Osteocyte (in vitro differentiated cells): Measurements from ENCODE around the gene KRT6B. TPM values are rescaled to one million over a fixed set of nuclear protein-coding genes. Genes with fewer than 3 reads are reported as not detected.
"Not testable (repeated sequence)": the region's sequence is repeated elsewhere in the genome, so short reads cannot be mapped to it uniquely, and the experiment has no call there.

Experiments used
- DNase-seq: peaks from one replicate; pipeline ENCODE4 v3.0.0; 2021; ENCODE audit warnings: mixed read lengths; ENCODE audit not compliant: unreplicated experiment; ENCODE audit errors: extremely low spot score
- H3K27ac Mint-ChIP-seq: one replicate; pipeline ENCODE4 v1.8.0; 2021; ENCODE audit warnings: mild to moderate bottlenecking, mixed read lengths; ENCODE audit not compliant: unreplicated experiment
- H3K27me3 Mint-ChIP-seq: one replicate; pipeline ENCODE4 v1.8.0; 2021; ENCODE audit warnings: mixed read lengths; ENCODE audit not compliant: unreplicated experiment
- H3K36me3 Mint-ChIP-seq: one replicate; pipeline ENCODE4 v1.8.0; 2021; ENCODE audit warnings: mixed read lengths; ENCODE audit not compliant: unreplicated experiment
- H3K4me1 Mint-ChIP-seq: one replicate; pipeline ENCODE4 v1.8.0; 2021; ENCODE audit warnings: mixed read lengths; ENCODE audit not compliant: unreplicated experiment
- H3K4me3 Mint-ChIP-seq: one replicate; pipeline ENCODE4 v1.8.0; 2021; ENCODE audit warnings: mild to moderate bottlenecking, moderate library complexity, mixed read lengths; ENCODE audit not compliant: unreplicated experiment
- H3K9me3 Mint-ChIP-seq: one replicate; pipeline ENCODE4 v1.8.0; 2021; ENCODE audit warnings: mixed read lengths; ENCODE audit not compliant: unreplicated experiment
- total RNA-seq: library from RNA; stranded (reverse); gene quantifications from 2 replicates; pipeline ENCODE4 v1.2.1, GENCODE V29; 2021
- TF ChIP-seq, protein P1 (sequence below): fragments of 200-600 bp; sonication (generic); IDR thresholded peaks from 2 replicates; pipeline ENCODE4 v1.5.0; 2021; ENCODE audit warnings: antibody characterized with exemption, mild to moderate bottlenecking, moderate library complexity

Gene KRT6B
- total RNA-seq, 1 donor from 2014 or later: not detected

DNA sequence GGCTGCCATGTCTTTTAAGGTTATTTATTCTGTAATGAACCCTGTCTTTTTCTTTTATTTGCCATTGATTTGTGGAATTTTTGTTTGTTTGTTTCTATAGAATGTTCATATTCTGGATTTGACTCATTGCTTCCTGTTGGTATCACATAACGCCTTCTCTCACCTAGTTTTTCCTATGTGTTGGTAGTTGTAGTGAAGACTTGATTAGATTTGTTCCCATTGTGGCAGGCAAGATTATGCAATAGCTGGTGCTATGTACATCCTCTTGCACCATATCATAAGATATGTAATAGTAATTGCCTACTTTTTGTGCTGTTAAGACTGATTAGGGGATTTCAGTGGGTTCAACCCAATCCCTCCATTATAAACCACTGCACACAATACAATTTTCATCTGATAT, 3.9 kb upstream of the KRT6B start:
- DNase-seq: no peak
- no peaks in the 10 kb centered on the region for H3K4me1 Mint-ChIP-seq
- H3K27ac Mint-ChIP-seq: no peak overlapping the region
- TF ChIP-seq, protein P1, sequence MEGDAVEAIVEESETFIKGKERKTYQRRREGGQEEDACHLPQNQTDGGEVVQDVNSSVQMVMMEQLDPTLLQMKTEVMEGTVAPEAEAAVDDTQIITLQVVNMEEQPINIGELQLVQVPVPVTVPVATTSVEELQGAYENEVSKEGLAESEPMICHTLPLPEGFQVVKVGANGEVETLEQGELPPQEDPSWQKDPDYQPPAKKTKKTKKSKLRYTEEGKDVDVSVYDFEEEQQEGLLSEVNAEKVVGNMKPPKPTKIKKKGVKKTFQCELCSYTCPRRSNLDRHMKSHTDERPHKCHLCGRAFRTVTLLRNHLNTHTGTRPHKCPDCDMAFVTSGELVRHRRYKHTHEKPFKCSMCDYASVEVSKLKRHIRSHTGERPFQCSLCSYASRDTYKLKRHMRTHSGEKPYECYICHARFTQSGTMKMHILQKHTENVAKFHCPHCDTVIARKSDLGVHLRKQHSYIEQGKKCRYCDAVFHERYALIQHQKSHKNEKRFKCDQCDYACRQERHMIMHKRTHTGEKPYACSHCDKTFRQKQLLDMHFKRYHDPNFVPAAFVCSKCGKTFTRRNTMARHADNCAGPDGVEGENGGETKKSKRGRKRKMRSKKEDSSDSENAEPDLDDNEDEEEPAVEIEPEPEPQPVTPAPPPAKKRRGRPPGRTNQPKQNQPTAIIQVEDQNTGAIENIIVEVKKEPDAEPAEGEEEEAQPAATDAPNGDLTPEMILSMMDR: no peak
- H3K4me3 Mint-ChIP-seq: no peak overlapping the region
- H3K27me3 Mint-ChIP-seq: peaks cover 75% of the 10 kb centered on the region
- no peaks in the 10 kb centered on the region for H3K9me3 Mint-ChIP-seq
- H3K36me3 Mint-ChIP-seq: no peaks in the 10 kb centered on the region

DNA sequence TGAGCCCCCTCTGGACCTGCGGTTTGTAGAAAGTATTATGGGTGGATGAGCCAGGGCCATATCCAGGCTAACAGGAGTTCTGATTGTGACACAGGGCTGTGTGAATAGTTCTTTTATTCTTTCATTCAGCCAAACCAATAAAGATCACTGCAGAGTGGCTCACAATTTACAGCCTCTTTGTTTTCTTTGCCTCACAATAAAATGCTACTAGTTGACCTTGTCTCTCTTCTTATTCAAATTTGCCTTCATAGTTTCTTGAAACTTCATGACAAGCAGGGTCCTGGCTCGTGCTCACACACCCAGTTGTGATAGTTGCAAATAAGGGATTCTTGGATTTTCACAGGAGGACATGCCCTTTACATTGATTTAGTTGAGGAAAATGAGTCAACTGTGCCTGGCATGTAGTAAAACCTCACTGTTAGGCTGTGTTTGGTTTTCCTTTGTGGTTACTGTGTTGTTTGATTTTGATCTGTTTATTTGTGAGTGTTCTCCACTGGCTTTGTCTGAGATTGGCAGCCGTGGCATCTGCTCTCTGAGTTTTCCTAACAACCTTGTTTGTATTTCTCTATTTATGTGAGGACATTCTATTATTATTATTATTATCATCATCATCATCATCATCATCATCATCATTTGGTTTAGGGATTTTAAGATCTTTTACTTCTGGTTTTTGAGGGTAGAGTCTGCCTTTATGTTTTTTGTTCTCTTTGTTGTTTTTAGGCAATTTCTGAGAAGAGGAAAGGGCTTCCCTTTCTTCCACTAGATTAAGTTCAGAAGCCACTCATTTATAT, 2.7 kb upstream of the KRT6B start:
- Mint-ChIP-seq H3K9me3 (no peaks in the 10 kb centered on the region), H3K36me3 (no peaks in the 10 kb centered on the region), H3K27ac (no peak overlapping the region), H3K27me3 (peaks cover 77% of the 10 kb centered on the region), H3K4me3 (no peak overlapping the region), H3K4me1 (no peaks in the 10 kb centered on the region)
- TF ChIP-seq, protein P1: no peak
- DNase-seq: no peak

GRCh38 chr12:52448228-52448627, 3.7 kb downstream of the KRT6B start:
- TF ChIP-seq, protein P1: no peak
- Mint-ChIP-seq H3K9me3 (no peaks in the 10 kb centered on the region), H3K4me1 (no peaks in the 10 kb centered on the region)

DNA sequence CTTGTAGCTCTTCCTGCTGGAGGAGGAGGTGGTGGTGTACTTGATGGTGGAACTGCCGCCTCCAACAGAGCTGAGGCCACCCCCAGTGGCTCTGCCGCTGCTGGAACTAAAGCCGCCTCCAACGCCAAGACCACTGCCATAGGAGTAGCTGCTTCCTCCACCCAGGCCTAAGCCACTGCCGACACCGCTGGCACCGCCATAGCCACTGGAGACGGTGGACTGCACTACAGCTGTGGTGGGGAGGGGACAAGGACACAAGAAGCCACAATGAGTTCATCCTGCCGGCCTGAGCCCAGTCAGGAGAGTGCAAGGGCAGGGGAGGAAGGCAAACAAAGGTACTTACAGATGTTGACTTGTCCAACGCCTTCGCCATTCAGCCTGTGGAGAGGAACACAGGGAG, 4.8 kb downstream of the KRT6B start:
- peaks cover 57% of the 10 kb centered on the region for H3K27me3 Mint-ChIP-seq
- not testable (repeated sequence) for H3K4me3 Mint-ChIP-seq, H3K27ac Mint-ChIP-seq

More at GRCh38 chr12:52448228-52448627, 3.7 kb downstream of the KRT6B start:
- H3K36me3 Mint-ChIP-seq: no peaks in the 10 kb centered on the region
- no peak for DNase-seq
- H3K27ac Mint-ChIP-seq: no peak overlapping the region
- H3K27me3 Mint-ChIP-seq: peaks cover 55% of the 10 kb centered on the region
- H3K4me3 Mint-ChIP-seq: no peak overlapping the region

DNA sequence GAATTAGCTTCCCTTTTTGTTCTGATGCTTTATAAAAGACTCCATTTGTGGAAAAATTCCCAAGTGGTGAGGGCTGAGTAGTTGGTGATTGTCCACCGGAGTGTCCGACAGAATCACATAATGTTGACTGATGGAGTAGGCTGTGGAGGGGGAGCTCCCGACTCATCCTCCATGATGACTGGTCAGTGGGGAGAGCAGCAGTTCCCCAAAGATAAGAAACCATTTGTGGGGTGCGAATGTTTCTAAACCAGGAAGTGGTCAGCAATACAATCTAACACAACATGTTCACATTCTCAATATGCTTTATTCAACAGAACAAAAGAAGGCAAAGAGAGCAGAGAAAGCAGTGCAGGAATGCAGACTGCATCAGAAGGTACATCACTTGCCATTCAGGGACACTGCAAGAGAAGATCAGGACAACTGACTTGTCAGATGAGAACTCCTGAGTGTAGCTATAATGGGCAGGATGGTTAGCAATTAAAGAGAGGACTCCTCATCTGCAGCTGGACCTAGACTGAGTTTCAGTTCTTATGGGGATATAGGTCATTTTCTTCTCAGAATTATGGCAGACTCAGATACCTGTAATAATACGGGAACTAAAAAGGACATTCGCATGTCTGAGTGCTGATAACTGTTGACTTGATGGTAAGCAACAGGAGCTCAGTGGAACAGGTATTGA, 5.4 kb downstream of the KRT6B start:
- Mint-ChIP-seq H3K27ac (no peak overlapping the region), H3K4me1 (no peaks in the 10 kb centered on the region), H3K4me3 (no peak overlapping the region), H3K9me3 (no peaks in the 10 kb centered on the region), H3K36me3 (no peaks in the 10 kb centered on the region), H3K27me3 (peaks cover 60% of the 10 kb centered on the region)
- TF ChIP-seq, protein P1: no peak
- no peak for DNase-seq

More for the DNA sequence above, 4.8 kb downstream of the KRT6B start:
- not testable (repeated sequence) for DNase-seq, H3K36me3 Mint-ChIP-seq, H3K4me1 Mint-ChIP-seq, H3K9me3 Mint-ChIP-seq
